PFSK-1 (cell line): Measurements from ENCODE around the gene CDK5R1.

Experiments used
- POLR2AphosphoS5 ChIP-seq: IDR thresholded peaks from 2 replicates; pipeline ENCODE4 v1.6.1; 2012; ENCODE audit warnings: low read depth, mild to moderate bottlenecking, control low read depth, low read length, moderate library complexity
- REST ChIP-seq, 2 experiments: IDR thresholded peaks; 2 replicates each; pipeline versions ENCODE4 v1.6.1 to v1.8.0; 2011 to 2012; ENCODE audit warnings: low read depth in 2 of 2, low read length in 2 of 2, control low read depth in 1 of 2, inconsistent platforms in 1 of 2, mild to moderate bottlenecking in 1 of 2, moderate library complexity in 1 of 2; ENCODE audit not compliant: insufficient read depth in 1 of 2
- TAF1 ChIP-seq: IDR thresholded peaks from 2 replicates; pipeline ENCODE4 v1.6.1; 2012; ENCODE audit warnings: low read length, control low read depth, borderline replicate concordance; ENCODE audit not compliant: insufficient read depth

GRCh38 chr17:32493571-32493970 is 6.8 kb downstream of the CDK5R1 start:
- no peak for TF ChIP-seq POLR2AphosphoS5
- TF ChIP-seq TAF1 = no peak
- no peak for TF ChIP-seq REST (IDR thresholded peaks at IDR 0.05; ENCODE audit: insufficient read depth in 1 of 2, low read depth in 2 of 2, low read length in 2 of 2)
